ENCODE results near the gene ZNF385A.

Gene ZNF385A

GRCh38 chr12:54373649-54374561 lies 10.6 kb downstream of the ZNF385A start:
- WGBS, 2 experiments, result 93 to 94% methylated on average over 10 of the region's 10 CpGs
- Histone ChIP-seq H3K4me3 (ENCODE audit: insufficient read depth, low read depth, low read length) (no peak overlapping the region), H3K4me1 (ENCODE audit: control insufficient read depth, insufficient read depth, low read length) (peaks cover 48% of the 10 kb centered on the region), H3K36me3 (ENCODE audit: control insufficient read depth, insufficient read depth, low read length) (peaks cover 16% of the 10 kb centered on the region), H3K27me3 (ENCODE audit: control insufficient read depth, insufficient read depth, low read length, poor library complexity, severe bottlenecking) (peaks cover 12% of the 10 kb centered on the region), H3K9me3 (ENCODE audit: control insufficient read depth, low read length) (no peaks in the 10 kb centered on the region), H3K27ac (ENCODE audit: insufficient read depth, low read depth, low read length, poor library complexity, severe bottlenecking) (no peak overlapping the region)

- 90 to 92% methylated on average over 7 of the region's 8 CpGs for WGBS, 2 experiments
- H3K27ac ChIP-seq (ENCODE audit: insufficient read depth, low read depth, low read length, poor library complexity, severe bottlenecking), result no peak overlapping the region
Observed at GRCh38 chr12:54372113-54372806, 12.3 kb downstream of the ZNF385A start.

GRCh38 chr12:54371328-54372112 lies 13.0 kb downstream of the ZNF385A start:
- no peaks in the 10 kb centered on the region for H3K9me3 ChIP-seq (ENCODE audit: control insufficient read depth, low read length)
- no peak overlapping the region for H3K4me3 ChIP-seq (ENCODE audit: insufficient read depth, low read depth, low read length)
- peaks cover 35% of the 10 kb centered on the region for H3K4me1 ChIP-seq (ENCODE audit: control insufficient read depth, insufficient read depth, low read length)
- peaks cover 16% of the 10 kb centered on the region for H3K36me3 ChIP-seq (ENCODE audit: control insufficient read depth, insufficient read depth, low read length)
- H3K27me3 ChIP-seq (ENCODE audit: control insufficient read depth, insufficient read depth, low read length, poor library complexity, severe bottlenecking), result peaks cover 12% of the 10 kb centered on the region
- H3K27ac ChIP-seq (ENCODE audit: insufficient read depth, low read depth, low read length, poor library complexity, severe bottlenecking), result no peak overlapping the region
- WGBS, 2 experiments, result 83 to 86% methylated on average over 5 of the region's 5 CpGs

More at GRCh38 chr12:54372113-54372806, 12.3 kb downstream of the ZNF385A start:
- Histone ChIP-seq H3K4me1 (ENCODE audit: control insufficient read depth, insufficient read depth, low read length) (peaks cover 35% of the 10 kb centered on the region), H3K27me3 (ENCODE audit: control insufficient read depth, insufficient read depth, low read length, poor library complexity, severe bottlenecking) (peaks cover 12% of the 10 kb centered on the region), H3K9me3 (ENCODE audit: control insufficient read depth, low read length) (no peaks in the 10 kb centered on the region), H3K4me3 (ENCODE audit: insufficient read depth, low read depth, low read length) (no peak overlapping the region), H3K36me3 (ENCODE audit: control insufficient read depth, insufficient read depth, low read length) (peaks cover 16% of the 10 kb centered on the region)

- Histone ChIP-seq H3K27me3 (ENCODE audit: control insufficient read depth, insufficient read depth, low read length, poor library complexity, severe bottlenecking) (peaks cover 12% of the 10 kb centered on the region), H3K4me3 (ENCODE audit: insufficient read depth, low read depth, low read length) (no peak overlapping the region), H3K36me3 (ENCODE audit: control insufficient read depth, insufficient read depth, low read length) (peaks cover 16% of the 10 kb centered on the region), H3K4me1 (ENCODE audit: control insufficient read depth, insufficient read depth, low read length) (peaks cover 23% of the 10 kb centered on the region), H3K27ac (ENCODE audit: insufficient read depth, low read depth, low read length, poor library complexity, severe bottlenecking) (no peak overlapping the region), H3K9me3 (ENCODE audit: control insufficient read depth, low read length) (no peaks in the 10 kb centered on the region)
- WGBS, 2 experiments, result 10% methylated on average over 44 of the region's 44 CpGs
Observed at GRCh38 chr12:54370171-54370730, 14.3 kb downstream of the ZNF385A start.

- H3K27ac ChIP-seq (ENCODE audit: insufficient read depth, low read depth, low read length, poor library complexity, severe bottlenecking), result no peak overlapping the region
- 47 to 57% methylated on average over 16 to 18 of the region's 21 CpGs for WGBS, 2 experiments
- H3K36me3 ChIP-seq (ENCODE audit: control insufficient read depth, insufficient read depth, low read length), result peaks cover 16% of the 10 kb centered on the region
- H3K27me3 ChIP-seq (ENCODE audit: control insufficient read depth, insufficient read depth, low read length, poor library complexity, severe bottlenecking), result peaks cover 12% of the 10 kb centered on the region
- no peak overlapping the region for H3K4me3 ChIP-seq (ENCODE audit: insufficient read depth, low read depth, low read length)
- H3K9me3 ChIP-seq (ENCODE audit: control insufficient read depth, low read length), result no peaks in the 10 kb centered on the region
- H3K4me1 ChIP-seq (ENCODE audit: control insufficient read depth, insufficient read depth, low read length), result peaks cover 22% of the 10 kb centered on the region
Observed at GRCh38 chr12:54369597-54370131, 14.9 kb downstream of the ZNF385A start.

GRCh38 chr12:54368709-54369596 lies 15.6 kb downstream of the ZNF385A start:
- 30% methylated on average over 40 of the region's 40 CpGs for WGBS, 2 experiments
- no peak overlapping the region for H3K4me3 ChIP-seq (ENCODE audit: insufficient read depth, low read depth, low read length)
- no peak overlapping the region for H3K27ac ChIP-seq (ENCODE audit: insufficient read depth, low read depth, low read length, poor library complexity, severe bottlenecking)
- peaks cover 22% of the 10 kb centered on the region for H3K4me1 ChIP-seq (ENCODE audit: control insufficient read depth, insufficient read depth, low read length)
- H3K36me3 ChIP-seq (ENCODE audit: control insufficient read depth, insufficient read depth, low read length), result peaks cover 12% of the 10 kb centered on the region
- no peaks in the 10 kb centered on the region for H3K9me3 ChIP-seq (ENCODE audit: control insufficient read depth, low read length)
- H3K27me3 ChIP-seq (ENCODE audit: control insufficient read depth, insufficient read depth, low read length, poor library complexity, severe bottlenecking), result peaks cover 12% of the 10 kb centered on the region

- no peaks in the 10 kb centered on the region for H3K9me3 ChIP-seq (ENCODE audit: control insufficient read depth, low read length)
- H3K27me3 ChIP-seq (ENCODE audit: control insufficient read depth, insufficient read depth, low read length, poor library complexity, severe bottlenecking), result peaks cover 12% of the 10 kb centered on the region
- no peak overlapping the region for H3K4me3 ChIP-seq (ENCODE audit: insufficient read depth, low read depth, low read length)
- peaks cover 22% of the 10 kb centered on the region for H3K4me1 ChIP-seq (ENCODE audit: control insufficient read depth, insufficient read depth, low read length)
- WGBS, 2 experiments, result 20 to 36% methylated on average over 4 to 5 of the region's 5 CpGs
- H3K36me3 ChIP-seq (ENCODE audit: control insufficient read depth, insufficient read depth, low read length), result peaks cover 8% of the 10 kb centered on the region
- H3K27ac ChIP-seq (ENCODE audit: insufficient read depth, low read depth, low read length, poor library complexity, severe bottlenecking), result no peak overlapping the region
Observed at GRCh38 chr12:54368025-54368708, 16.4 kb downstream of the ZNF385A start.

GRCh38 chr12:54364413-54364812 lies 20.1 kb downstream of the ZNF385A start, which contains the start of gene GPR84:
GPR84 (minus strand) TSS chr12:54364486; CDS start chr12:54363851, 635 bp downstream.
- H3K36me3 ChIP-seq (ENCODE audit: control insufficient read depth, insufficient read depth, low read length), result no peaks in the 10 kb centered on the region
- no peaks in the 10 kb centered on the region for H3K9me3 ChIP-seq (ENCODE audit: control insufficient read depth, low read length)
- peaks cover 26% of the 10 kb centered on the region for H3K4me1 ChIP-seq (ENCODE audit: control insufficient read depth, insufficient read depth, low read length)
- 91 to 92% methylated on average over 4 of the region's 4 CpGs for WGBS, 2 experiments
- H3K27ac ChIP-seq (ENCODE audit: insufficient read depth, low read depth, low read length, poor library complexity, severe bottlenecking), result no peak within 1 kb of the TSS
- no peak within 1 kb of the TSS for H3K4me3 ChIP-seq (ENCODE audit: insufficient read depth, low read depth, low read length)
- peaks cover 6% of the 10 kb centered on the region for H3K27me3 ChIP-seq (ENCODE audit: control insufficient read depth, insufficient read depth, low read length, poor library complexity, severe bottlenecking)

All from ectodermal cell (in vitro differentiated cells).